Astrocyte of the cerebellum (primary cell): ENCODE results near the gene MLANA.

Source experiments
- DNase-seq: peaks from one replicate; pipeline ENCODE4 v3.0.0-alpha.2; 2011; ENCODE audit warnings: low read depth
- H3K4me3 ChIP-seq: 2 replicates; pipeline ENCODE4 v1.5.1; 2011; ENCODE audit warnings: mild to moderate bottlenecking, low read depth, low read length, moderate library complexity
- CTCF ChIP-seq: IDR thresholded peaks from 2 replicates; pipeline ENCODE4 v1.5.1; 2012; ENCODE audit warnings: low read length, low read depth, moderate library complexity, mild to moderate bottlenecking; ENCODE audit errors: missing control alignments
- in situ Hi-C: cut with HindIII; loops from 2 replicates; pipeline ENCODE4 v1.10.0; 2017; ENCODE audit warnings: low sequenced_read_pairs

The MLANA gene

DNA sequence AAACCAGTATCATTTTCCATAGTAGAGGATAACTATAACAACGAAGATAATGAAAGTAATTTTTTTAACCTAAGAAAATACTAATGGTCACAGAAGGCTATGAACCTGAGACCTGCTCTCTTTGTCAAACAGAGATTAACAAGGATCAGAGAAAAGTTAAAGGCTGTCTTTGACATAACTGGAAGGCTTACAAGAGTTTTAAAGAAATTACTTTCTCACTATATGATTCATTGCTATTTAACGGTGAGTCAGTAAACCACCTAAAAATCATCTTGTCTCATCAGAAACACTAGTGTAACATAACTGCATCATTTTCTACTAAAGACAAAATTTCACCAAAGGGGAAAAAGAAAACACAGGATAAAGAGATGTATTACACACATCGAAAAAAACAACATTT is 19.3 kb downstream of the MLANA start:
- in situ Hi-C loops = no loop called here
- no peak for DNase-seq
- no peak overlapping the region for H3K4me3 ChIP-seq
- TF ChIP-seq CTCF = no peak

DNA sequence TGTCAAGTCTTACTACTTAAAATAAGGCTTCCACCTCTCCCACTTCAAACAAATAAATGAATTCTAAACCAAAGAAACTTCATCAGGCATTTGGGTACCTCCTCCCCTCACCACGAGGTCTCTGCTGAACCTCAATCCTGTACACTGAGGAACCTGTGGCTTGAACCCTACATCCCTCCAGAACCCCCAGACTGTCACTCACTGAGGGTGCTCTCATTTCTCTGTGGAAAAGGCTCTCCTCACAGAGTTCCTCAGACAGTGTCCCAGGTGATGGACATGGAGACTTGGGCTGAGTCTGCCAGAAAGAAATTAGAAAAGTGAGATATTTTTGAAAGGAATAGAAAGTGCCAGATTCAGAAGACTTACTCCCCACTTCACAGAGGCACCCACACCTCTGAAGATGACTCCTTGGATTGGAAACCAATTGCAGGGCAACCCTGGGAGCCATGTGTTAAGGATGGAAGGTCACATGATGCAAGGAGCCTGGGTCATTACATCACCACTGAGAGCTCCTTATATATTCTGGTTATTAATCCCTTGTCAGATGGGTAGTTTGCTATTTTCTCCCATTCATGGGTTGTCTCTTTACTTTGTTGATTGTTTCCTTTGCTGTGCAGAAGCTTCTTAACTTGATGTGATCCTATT is 19.8 kb downstream of the MLANA start:
- no peak for TF ChIP-seq CTCF

GRCh38 chr9:5915438-5915837 is 24.7 kb downstream of the MLANA start:
- no peak overlapping the region for H3K4me3 ChIP-seq
- in situ Hi-C loops = no loop called here
- TF ChIP-seq CTCF = no peak
- DNase-seq = no peak

More for the DNA sequence above, 19.8 kb downstream of the MLANA start:
- in situ Hi-C loops = no loop called here
- no peak overlapping the region for H3K4me3 ChIP-seq
- DNase-seq = no peak

- in situ Hi-C loops = no loop called here
- no peak overlapping the region for H3K4me3 ChIP-seq
- no peak for DNase-seq
- TF ChIP-seq CTCF = no peak
Observed at GRCh38 chr9:5917273-5917672, 26.6 kb downstream of the MLANA start.

- TF ChIP-seq CTCF = no peak
- no peak overlapping the region for H3K4me3 ChIP-seq
- DNase-seq = no peak
- in situ Hi-C loops = no loop called here
Observed at GRCh38 chr9:5917888-5918287, 27.2 kb downstream of the MLANA start.

DNA sequence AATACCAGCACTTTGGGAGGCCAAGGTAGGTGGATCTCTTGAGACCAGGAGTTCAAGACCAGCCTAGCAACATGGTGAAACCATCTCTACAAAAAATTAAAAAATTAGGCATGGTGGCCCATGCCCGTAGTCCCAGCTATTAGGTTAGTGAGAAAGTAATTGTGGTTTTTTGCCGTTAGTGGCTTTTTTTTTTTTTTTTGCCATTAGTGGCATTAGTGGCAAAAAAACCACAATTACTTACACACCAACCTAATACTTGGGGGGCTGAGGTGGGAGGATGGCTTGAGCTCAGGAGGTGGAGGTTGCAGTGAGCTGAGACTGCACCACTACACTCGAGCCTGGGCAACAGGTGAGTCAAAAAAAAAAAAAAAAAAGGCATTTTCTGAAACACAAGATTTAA is 27.8 kb downstream of the MLANA start:
- no peak overlapping the region for H3K4me3 ChIP-seq
- no peak for DNase-seq
- TF ChIP-seq CTCF = no peak
- in situ Hi-C loops = no loop called here
